ENCODE results near the gene CAPN11. TPM values are rescaled to one million over a fixed set of nuclear protein-coding genes. Genes with fewer than 3 reads are reported as not detected.

CAPN11 gene
- total and polyA plus RNA-seq, 2 of the 4 experiments (the other 2 are of a cell fraction), result not detected

GRCh38 chr6:44217332-44218143 is 58.9 kb downstream of the CAPN11 start:
- DNase-seq, result peak; percentile 14
- ATAC-seq (ENCODE audit: low read depth), result no peak
- BruUV-seq (replicated peaks), result no TSS peak

More at GRCh38 chr6:44217332-44218143, 58.9 kb downstream of the CAPN11 start:
- intact Hi-C loops (cut with micrococcal nuclease) (no loop called here), in situ Hi-C loops (cut with MboI; ENCODE audit: low sequenced_read_pairs) (no loop called here), dilution Hi-C loops (cut with HindIII; ENCODE audit: low sequenced_read_pairs, unreplicated experiment) (no loop called here)
- Histone ChIP-seq H2BK120ac (ENCODE audit: low read depth, low read length) (no peak overlapping the region), H2BK15ac (ENCODE audit: low read depth, low read length) (no peak overlapping the region), H4K8ac (ENCODE audit: low read depth in 2 of 2, low read length in 2 of 2) (no peak overlapping the region), H3K9ac (ENCODE audit: low read depth, low read length) (no peak overlapping the region), H3K36me3 (ENCODE audit: control insufficient read depth, insufficient read depth, low read length) (no peaks in the 10 kb centered on the region), H4K5ac (ENCODE audit: low read depth, low read length) (no peak overlapping the region), H2BK20ac (ENCODE audit: low read depth, low read length) (no peak overlapping the region), H3K14ac (replicated peaks; ENCODE audit: low read depth, low read length) (no peak overlapping the region), H4K91ac (ENCODE audit: insufficient read depth, low read depth, low read length) (no peak overlapping the region), H3K18ac (ENCODE audit: low read depth, low read length) (no peak overlapping the region), H3K23ac (ENCODE audit: low read depth, low read length) (no peak overlapping the region), H2AFZ (replicated peaks; ENCODE audit: low read length, poor library complexity) (no peak overlapping the region), H3K27me3 (ENCODE audit: control insufficient read depth, insufficient read depth, low read length) (peaks cover 18% of the 10 kb centered on the region), H2AK9ac (replicated peaks; ENCODE audit: low read depth, low read length, poor library complexity) (no peak overlapping the region), H3K4ac (ENCODE audit: low read depth, low read length) (no peak overlapping the region), H3K79me1 (ENCODE audit: low read depth in 1 of 2, low read length in 2 of 2) (no peaks in the 10 kb centered on the region), H3K9me3 (ENCODE audit: control insufficient read depth, insufficient read depth, low read length) (no peaks in the 10 kb centered on the region), H3K4me1 (ENCODE audit: control insufficient read depth, insufficient read depth, low read length) (peaks cover 7% of the 10 kb centered on the region), H4K20me1 (ENCODE audit: insufficient read depth, low read length) (no peaks in the 10 kb centered on the region), H2BK5ac (ENCODE audit: low read depth, low read length, poor library complexity, severe bottlenecking) (no peak overlapping the region), H3K4me3 (ENCODE audit: insufficient read depth, low read depth, low read length) (no peak overlapping the region), H3K27ac (ENCODE audit: insufficient read depth, low read length) (no peak overlapping the region), H3K56ac (ENCODE audit: extremely low read depth, insufficient read depth, low read length) (no peak overlapping the region), H2AK5ac (ENCODE audit: low read depth, low read length) (no peak overlapping the region), H3K4me2 (ENCODE audit: low read depth, low read length) (no peak overlapping the region), H3K9me1 (ENCODE audit: insufficient read depth, low read length) (peaks cover 4% of the 10 kb centered on the region; the same call in 1 of the 2 replicates)
- 47% methylated on average over 3 of the region's 16 CpGs; no CpG with 5 or more reads in 1 of the 2 experiments for WGBS, 2 experiments (ENCODE audit: extremely low coverage in 2 of 2, insufficient read length in 1 of 2)
- ChIA-PET CTCF (no interaction called here), POLR2A (ENCODE audit: unreplicated experiment) (no interaction called here)
- no peak for TF ChIP-seq RAD21 (IDR thresholded peaks at IDR 0.05; ENCODE audit: low read length)
- TF ChIP-seq BHLHE40 (IDR thresholded peaks at IDR 0.05; ENCODE audit: low read depth, low read length), result no peak
- no peak for TF ChIP-seq CEBPB (IDR thresholded peaks at IDR 0.05; ENCODE audit: low read depth, low read length)
- no peak for TF ChIP-seq MXI1 (IDR thresholded peaks at IDR 0.05; ENCODE audit: borderline replicate concordance, low read depth, low read length)
- TF ChIP-seq MAFK (IDR thresholded peaks at IDR 0.05; ENCODE audit: low read depth, low read length), result no peak
- TF ChIP-seq NFE2L2 (IDR thresholded peaks at IDR 0.05; ENCODE audit: low read depth, low read length), result no peak
- no peak for TF ChIP-seq POLR2A (IDR thresholded peaks at IDR 0.05; ENCODE audit: low read depth, low read length)
- no peak for TF ChIP-seq RFX5 (IDR thresholded peaks at IDR 0.05; ENCODE audit: low read depth, low read length)
- TF ChIP-seq USF2 (IDR thresholded peaks at IDR 0.05; ENCODE audit: low read depth, low read length), result no peak
- TF ChIP-seq, protein P1, sequence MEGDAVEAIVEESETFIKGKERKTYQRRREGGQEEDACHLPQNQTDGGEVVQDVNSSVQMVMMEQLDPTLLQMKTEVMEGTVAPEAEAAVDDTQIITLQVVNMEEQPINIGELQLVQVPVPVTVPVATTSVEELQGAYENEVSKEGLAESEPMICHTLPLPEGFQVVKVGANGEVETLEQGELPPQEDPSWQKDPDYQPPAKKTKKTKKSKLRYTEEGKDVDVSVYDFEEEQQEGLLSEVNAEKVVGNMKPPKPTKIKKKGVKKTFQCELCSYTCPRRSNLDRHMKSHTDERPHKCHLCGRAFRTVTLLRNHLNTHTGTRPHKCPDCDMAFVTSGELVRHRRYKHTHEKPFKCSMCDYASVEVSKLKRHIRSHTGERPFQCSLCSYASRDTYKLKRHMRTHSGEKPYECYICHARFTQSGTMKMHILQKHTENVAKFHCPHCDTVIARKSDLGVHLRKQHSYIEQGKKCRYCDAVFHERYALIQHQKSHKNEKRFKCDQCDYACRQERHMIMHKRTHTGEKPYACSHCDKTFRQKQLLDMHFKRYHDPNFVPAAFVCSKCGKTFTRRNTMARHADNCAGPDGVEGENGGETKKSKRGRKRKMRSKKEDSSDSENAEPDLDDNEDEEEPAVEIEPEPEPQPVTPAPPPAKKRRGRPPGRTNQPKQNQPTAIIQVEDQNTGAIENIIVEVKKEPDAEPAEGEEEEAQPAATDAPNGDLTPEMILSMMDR (conservative IDR thresholded peaks at IDR 0.05; ENCODE audit: low read depth, low read length), result no peak
- TF ChIP-seq RCOR1 (IDR thresholded peaks at IDR 0.05; ENCODE audit: insufficient replicate concordance, low read length), result no peak
- no peak for TF ChIP-seq CHD1 (IDR thresholded peaks at IDR 0.05; ENCODE audit: low read depth, low read length)
- TF ChIP-seq SMC3 (IDR thresholded peaks at IDR 0.05; ENCODE audit: low read depth, low read length), result no peak
- no peak for TF ChIP-seq ELK1 (IDR thresholded peaks at IDR 0.05; ENCODE audit: borderline replicate concordance, low read depth, low read length)
- TF ChIP-seq MAZ (IDR thresholded peaks at IDR 0.05; ENCODE audit: borderline replicate concordance, low read depth, low read length), result no peak
- TF ChIP-seq FOS (IDR thresholded peaks at IDR 0.05; ENCODE audit: low read depth, low read length), result no peak
